Liver (tissue), 3 donors: ENCODE measurements around the gene ZNF710.

Experiments
- CTCF ChIP-seq: fragments of 150-350 bp; IDR thresholded peaks from 2 replicates; pipeline ENCODE4 v1.5.1; 2017; ENCODE audit warnings: improper control_type of control experiment, low read depth, low read length; ENCODE audit not compliant: missing input control
- JUND ChIP-seq, 2 donors: IDR thresholded peaks; 2 replicates each; pipeline ENCODE4 v1.6.1; 2016; ENCODE audit warnings: antibody characterized with exemption in 2 of 2
- TF ChIP-seq, protein P1 (sequence below): IDR thresholded peaks from 2 replicates; pipeline ENCODE4 v1.6.1; 2016; ENCODE audit warnings: antibody characterized with exemption
- TF ChIP-seq, protein P2 (sequence below): IDR thresholded peaks from 2 replicates; pipeline ENCODE4 v1.6.1; 2016; ENCODE audit warnings: antibody characterized with exemption
- donor health status: healthy.
- donor health status: healthy.

DNA sequence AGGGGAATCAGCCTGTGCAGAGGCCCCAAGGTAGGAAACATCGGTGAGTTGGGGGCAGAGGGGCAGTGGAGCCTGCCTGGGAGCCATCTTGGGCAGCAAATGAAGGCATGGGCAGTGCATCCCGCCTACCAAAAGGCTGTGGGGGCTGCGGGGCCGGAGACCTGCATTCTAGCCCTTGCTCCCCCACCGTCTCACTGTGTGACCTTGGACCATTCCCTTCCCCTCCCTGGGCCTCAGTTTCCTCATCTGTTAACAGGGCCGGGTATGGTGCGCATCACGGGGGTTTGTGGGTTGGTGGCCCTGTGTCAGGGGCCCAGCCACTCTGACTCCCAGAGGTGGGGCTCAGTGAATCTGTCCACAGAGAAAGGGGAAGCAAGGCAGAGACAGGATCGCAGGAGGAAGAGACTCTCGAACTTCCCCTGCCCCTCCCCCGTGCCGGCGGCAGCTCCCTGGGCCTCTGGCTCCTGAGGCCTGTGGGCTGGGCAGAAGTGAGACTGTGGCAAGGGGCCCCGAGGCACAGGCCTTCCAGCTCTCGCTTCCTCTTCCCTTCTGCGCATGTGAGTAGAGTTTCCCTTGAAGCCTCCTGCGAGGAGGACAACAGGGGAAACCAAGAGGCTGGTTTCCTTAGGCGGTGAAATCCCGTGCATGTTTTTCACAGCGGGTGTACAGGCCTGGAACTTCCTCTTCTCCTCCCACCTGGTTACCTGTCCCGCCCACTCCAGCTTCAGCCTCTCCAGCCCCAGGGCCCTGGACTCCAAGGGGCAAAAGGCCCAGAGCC, 58.3 kb downstream of the ZNF710 start:
- TF ChIP-seq CTCF = no peak
- TF ChIP-seq, protein P1, sequence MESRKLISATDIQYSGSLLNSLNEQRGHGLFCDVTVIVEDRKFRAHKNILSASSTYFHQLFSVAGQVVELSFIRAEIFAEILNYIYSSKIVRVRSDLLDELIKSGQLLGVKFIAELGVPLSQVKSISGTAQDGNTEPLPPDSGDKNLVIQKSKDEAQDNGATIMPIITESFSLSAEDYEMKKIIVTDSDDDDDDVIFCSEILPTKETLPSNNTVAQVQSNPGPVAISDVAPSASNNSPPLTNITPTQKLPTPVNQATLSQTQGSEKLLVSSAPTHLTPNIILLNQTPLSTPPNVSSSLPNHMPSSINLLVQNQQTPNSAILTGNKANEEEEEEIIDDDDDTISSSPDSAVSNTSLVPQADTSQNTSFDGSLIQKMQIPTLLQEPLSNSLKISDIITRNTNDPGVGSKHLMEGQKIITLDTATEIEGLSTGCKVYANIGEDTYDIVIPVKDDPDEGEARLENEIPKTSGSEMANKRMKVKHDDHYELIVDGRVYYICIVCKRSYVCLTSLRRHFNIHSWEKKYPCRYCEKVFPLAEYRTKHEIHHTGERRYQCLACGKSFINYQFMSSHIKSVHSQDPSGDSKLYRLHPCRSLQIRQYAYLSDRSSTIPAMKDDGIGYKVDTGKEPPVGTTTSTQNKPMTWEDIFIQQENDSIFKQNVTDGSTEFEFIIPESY = no peak
- TF ChIP-seq, protein P2, sequence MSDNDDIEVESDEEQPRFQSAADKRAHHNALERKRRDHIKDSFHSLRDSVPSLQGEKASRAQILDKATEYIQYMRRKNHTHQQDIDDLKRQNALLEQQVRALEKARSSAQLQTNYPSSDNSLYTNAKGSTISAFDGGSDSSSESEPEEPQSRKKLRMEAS = peak; percentile 67
- no peak for TF ChIP-seq JUND (IDR thresholded peaks at IDR 0.05)
